NB4 (cell line): Measurements from ENCODE around the gene DSE.
A peak's percentile ranks its signal among the peaks of the same experiment; 100 is the strongest.

Source experiments
- DNase-seq: peaks from one replicate; pipeline ENCODE4 v3.0.0; 2010; ENCODE audit warnings: low read depth
- H3K4me3 ChIP-seq: one replicate; pipeline ENCODE4 v1.5.1; 2011; ENCODE audit warnings: mild to moderate bottlenecking, low read depth, low read length, moderate library complexity
- CTCF ChIP-seq: IDR thresholded peaks from one replicate; pipeline ENCODE4 v1.5.1; 2012; ENCODE audit warnings: low read depth, low read length
- MAX ChIP-seq: IDR thresholded peaks from 2 replicates; pipeline ENCODE4 v1.6.1; 2011; ENCODE audit warnings: low read depth, low read length
- MYC ChIP-seq: IDR thresholded peaks from 2 replicates; pipeline ENCODE4 v1.6.1; 2011; ENCODE audit warnings: low read depth, low read length
- POLR2A ChIP-seq: IDR thresholded peaks from 2 replicates; pipeline ENCODE4 v1.6.1; 2011; ENCODE audit warnings: mild to moderate bottlenecking; ENCODE audit not compliant: insufficient read length; ENCODE audit errors: extremely low read depth

DSE gene

DNA sequence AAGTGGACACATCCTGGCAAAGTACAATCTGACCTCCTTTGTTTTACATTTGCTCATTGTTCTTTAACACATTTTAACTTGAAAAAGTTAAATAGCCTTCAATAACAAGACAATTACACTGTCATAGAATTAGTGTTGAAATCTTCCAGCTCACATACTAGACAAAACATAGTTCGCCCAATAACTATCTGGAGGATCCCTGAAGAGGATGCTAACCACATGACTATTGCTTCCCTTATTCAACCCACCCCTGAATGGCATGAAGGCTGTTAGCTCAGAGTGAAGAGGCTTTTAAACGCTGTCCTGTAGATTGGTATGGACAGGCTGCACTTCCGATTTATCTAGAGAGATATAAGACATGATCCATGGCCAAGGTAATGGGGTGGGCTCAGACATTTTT, 15.0 kb upstream of the DSE start:
- DNase-seq: no peak
- no peak overlapping the region for H3K4me3 ChIP-seq
- TF ChIP-seq MYC (no peak), CTCF (no peak), MAX (no peak), POLR2A (no peak)

- no peak overlapping the region for H3K4me3 ChIP-seq
- TF ChIP-seq MAX: no peak
- no peak for TF ChIP-seq CTCF
- TF ChIP-seq POLR2A: no peak
- TF ChIP-seq MYC: no peak
- no peak for DNase-seq
These were observed 11.6 kb upstream of the DSE start for GRCh38 chr6:116359131-116359530.

DNA sequence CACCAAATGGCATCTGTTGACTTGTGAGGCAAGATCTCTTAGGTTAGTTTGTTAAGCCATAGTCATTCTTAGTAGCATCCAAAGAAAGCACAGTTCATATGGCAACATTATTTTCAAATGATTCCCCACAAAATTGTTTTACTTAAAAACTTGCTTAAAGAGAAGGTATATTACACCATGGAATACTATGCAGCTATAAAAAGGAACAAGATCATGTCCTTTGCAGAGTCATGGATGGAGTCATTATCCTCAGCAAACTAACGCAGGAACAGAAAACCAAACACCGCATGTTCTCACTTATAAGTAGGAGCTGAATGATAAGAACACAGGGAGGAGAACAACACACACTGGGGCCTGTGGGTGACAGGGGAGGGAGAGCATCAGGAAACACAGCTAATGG, 10.9 kb upstream of the DSE start:
- TF ChIP-seq MAX (no peak), POLR2A (no peak), CTCF (no peak), MYC (no peak)
- DNase-seq: no peak
- H3K4me3 ChIP-seq: no peak overlapping the region

GRCh38 chr6:116362276-116362675, 8.5 kb upstream of the DSE start:
- no peak for TF ChIP-seq POLR2A
- no peak for DNase-seq
- H3K4me3 ChIP-seq: no peak overlapping the region

DNA sequence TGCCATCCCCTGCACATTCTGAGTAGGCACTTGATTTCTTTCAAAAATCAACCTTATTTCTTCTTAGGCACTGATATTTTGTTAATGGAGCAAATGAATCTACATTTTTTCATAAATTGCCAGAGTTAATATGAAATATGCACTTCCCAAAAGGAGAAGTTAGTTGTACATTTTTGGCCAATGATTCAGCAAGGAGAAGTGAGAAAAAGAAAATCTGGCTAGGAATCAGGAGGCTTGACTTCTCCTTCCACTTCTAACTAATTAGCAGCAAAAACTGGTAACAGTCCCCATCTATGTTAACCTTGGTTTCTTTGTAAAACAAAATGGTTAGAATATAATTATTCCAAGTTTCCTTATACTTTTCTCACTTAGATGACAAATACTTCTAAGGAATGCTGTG, 7.0 kb upstream of the DSE start:
- no peak overlapping the region for H3K4me3 ChIP-seq
- peak; percentile 52 for DNase-seq
- TF ChIP-seq MYC (no peak), CTCF (no peak), POLR2A (no peak), MAX (no peak)

DNA sequence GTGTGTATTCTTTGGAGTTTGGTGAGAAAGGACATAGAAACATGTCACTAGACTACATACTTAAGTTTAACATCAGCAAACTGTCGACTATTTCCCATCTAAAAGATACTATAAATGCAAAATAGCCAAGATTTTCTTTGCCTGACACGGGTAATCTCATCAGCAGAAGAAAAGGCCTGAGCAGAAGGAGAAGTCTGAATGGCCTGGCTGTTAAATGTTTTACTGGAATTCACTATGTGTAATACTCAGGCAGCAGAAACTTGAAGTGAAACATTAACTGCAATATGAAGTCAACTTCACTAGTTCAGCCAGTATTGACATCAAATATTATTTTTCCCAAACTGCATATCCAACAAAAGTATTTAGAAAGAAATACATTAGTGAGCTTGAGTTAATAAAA, 6.4 kb upstream of the DSE start:
- no peak for TF ChIP-seq POLR2A
- no peak for TF ChIP-seq MAX
- no peak for TF ChIP-seq CTCF

More for the DNA sequence above, 6.4 kb upstream of the DSE start:
- no peak overlapping the region for H3K4me3 ChIP-seq
- DNase-seq: no peak
